Spinal cord (tissue), 10 donors: ENCODE data around the gene DACT1. TPM values are rescaled to one million over a fixed set of nuclear protein-coding genes. Genes with fewer than 3 reads are reported as not detected.

Source experiments
- DNase-seq, 6 donors: peaks; one replicate each; pipeline versions ENCODE4 v3.0.0 to v3.0.0-alpha.2; 2013 to 2015; ENCODE audit warnings: low spot score in 6 of 6, low read depth in 4 of 6
- H3K27ac ChIP-seq: one replicate; pipeline ENCODE4 v1.5.1; 2013; ENCODE audit warnings: low read depth, low read length, control low read depth
- H3K27me3 ChIP-seq: one replicate; pipeline ENCODE4 v1.6.1; 2013; ENCODE audit warnings: low read length; ENCODE audit not compliant: control insufficient read depth, insufficient read depth
- H3K36me3 ChIP-seq: one replicate; pipeline ENCODE4 v1.6.1; 2013; ENCODE audit warnings: low read length; ENCODE audit not compliant: control insufficient read depth, insufficient read depth
- H3K4me1 ChIP-seq: one replicate; pipeline ENCODE4 v1.6.1; 2013; ENCODE audit warnings: low read length; ENCODE audit not compliant: control insufficient read depth, insufficient read depth
- H3K4me3 ChIP-seq: one replicate; pipeline ENCODE4 v1.5.1; 2013; ENCODE audit warnings: low read depth, low read length, control low read depth
- H3K9me3 ChIP-seq: one replicate; pipeline ENCODE4 v1.6.1; 2013; ENCODE audit warnings: low read length; ENCODE audit not compliant: control insufficient read depth, insufficient read depth
- WGBS: methylation state at CpG from one replicate; pipeline ENCODE4 v1.1.5; 2013; ENCODE audit warnings: missing lambda C conversion rate; ENCODE audit not compliant: insufficient coverage; 5-methylcytosine and 5-hydroxymethylcytosine counted together
- polyA plus RNA-seq, 2 donors: library from polyadenylated mRNA; unstranded; fragments of 120-200 nt; gene quantifications; one replicate each; pipeline ENCODE4 v1.2.1, GENCODE V29; 2013; ENCODE audit not compliant: insufficient read length in 2 of 2
- total RNA-seq, 2 donors: library from RNA; depleted of rRNA in 1 of 2; stranded (reverse); fragments of 120-200 nt in 1 of 2; fragments of >200 nt in 1 of 2; gene quantifications; one replicate each; pipeline versions ENCODE4 v1.2.3 to v1.2.4, GENCODE V29; 2013 to 2014
- donor health status: healthy.

Gene DACT1
- total and polyA plus RNA-seq, 4 donors = 21.8 to 42.6 (median 24.9) TPM

- Histone ChIP-seq H3K27me3 (no peaks in the 10 kb centered on the region), H3K4me1 (no peaks in the 10 kb centered on the region), H3K27ac (no peak overlapping the region), H3K9me3 (no peaks in the 10 kb centered on the region), H3K36me3 (no peaks in the 10 kb centered on the region), H3K4me3 (no peak overlapping the region)
- WGBS = no CpG with 5 or more reads among the region's 2 CpGs
- DNase-seq = no peak
Measured at GRCh38 chr14:58662759-58663158, 25.0 kb downstream of the DACT1 start.

GRCh38 chr14:58663494-58664111 lies 25.8 kb downstream of the DACT1 start:
- no peaks in the 10 kb centered on the region for H3K36me3 ChIP-seq
- H3K27ac ChIP-seq = no peak overlapping the region
- H3K27me3 ChIP-seq = no peaks in the 10 kb centered on the region
- no peaks in the 10 kb centered on the region for H3K4me1 ChIP-seq
- no peak for DNase-seq
- no peak overlapping the region for H3K4me3 ChIP-seq
- H3K9me3 ChIP-seq = no peaks in the 10 kb centered on the region
- WGBS = no CpG with 5 or more reads among the region's 2 CpGs

- 90% methylated on average over 3 of the region's 3 CpGs for WGBS
- Histone ChIP-seq H3K36me3 (no peaks in the 10 kb centered on the region), H3K4me1 (no peaks in the 10 kb centered on the region), H3K4me3 (no peak overlapping the region), H3K9me3 (no peaks in the 10 kb centered on the region), H3K27ac (no peak overlapping the region), H3K27me3 (no peaks in the 10 kb centered on the region)
- DNase-seq = no peak
Measured at GRCh38 chr14:58665773-58666500, 28.2 kb downstream of the DACT1 start.

- Histone ChIP-seq H3K4me1 (no peaks in the 10 kb centered on the region), H3K4me3 (no peak overlapping the region), H3K27ac (no peak overlapping the region), H3K36me3 (no peaks in the 10 kb centered on the region), H3K27me3 (no peaks in the 10 kb centered on the region), H3K9me3 (no peaks in the 10 kb centered on the region)
- no peak for DNase-seq
Measured at GRCh38 chr14:58666737-58667136, 29.0 kb downstream of the DACT1 start.

GRCh38 chr14:58667900-58668299 lies 30.1 kb downstream of the DACT1 start:
- no peak overlapping the region for H3K4me3 ChIP-seq
- no peak overlapping the region for H3K27ac ChIP-seq
- H3K4me1 ChIP-seq = no peaks in the 10 kb centered on the region
- DNase-seq = no peak
- H3K9me3 ChIP-seq = no peaks in the 10 kb centered on the region
- H3K27me3 ChIP-seq = no peaks in the 10 kb centered on the region
- H3K36me3 ChIP-seq = no peaks in the 10 kb centered on the region
- WGBS = 83% methylated on average over 3 of the region's 5 CpGs

GRCh38 chr14:58668848-58669480 lies 31.2 kb downstream of the DACT1 start:
- WGBS = 82% methylated on average over 2 of the region's 5 CpGs
- Histone ChIP-seq H3K4me1 (no peaks in the 10 kb centered on the region), H3K36me3 (no peaks in the 10 kb centered on the region), H3K4me3 (no peak overlapping the region), H3K27me3 (no peaks in the 10 kb centered on the region), H3K27ac (no peak overlapping the region), H3K9me3 (no peaks in the 10 kb centered on the region)
- DNase-seq = no peak

- H3K36me3 ChIP-seq = no peaks in the 10 kb centered on the region
- DNase-seq = peak in 1 of 6 donors; percentile 23
- no peaks in the 10 kb centered on the region for H3K27me3 ChIP-seq
- WGBS = 84% methylated on average over 4 of the region's 7 CpGs
- no peaks in the 10 kb centered on the region for H3K9me3 ChIP-seq
- no peak overlapping the region for H3K4me3 ChIP-seq
- no peak overlapping the region for H3K27ac ChIP-seq
- H3K4me1 ChIP-seq = no peaks in the 10 kb centered on the region
Measured at GRCh38 chr14:58669556-58670200, 31.9 kb downstream of the DACT1 start.

GRCh38 chr14:58671024-58671423 lies 33.3 kb downstream of the DACT1 start:
- Histone ChIP-seq H3K4me3 (no peak overlapping the region), H3K9me3 (no peaks in the 10 kb centered on the region), H3K27ac (no peak overlapping the region), H3K36me3 (no peaks in the 10 kb centered on the region), H3K27me3 (no peaks in the 10 kb centered on the region), H3K4me1 (no peaks in the 10 kb centered on the region)
- WGBS = no CpG with 5 or more reads among the region's 1 CpG
- no peak for DNase-seq

GRCh38 chr14:58671436-58671835 lies 33.7 kb downstream of the DACT1 start:
- no peaks in the 10 kb centered on the region for H3K36me3 ChIP-seq
- H3K4me3 ChIP-seq = no peak overlapping the region
- H3K27ac ChIP-seq = no peak overlapping the region
- no peaks in the 10 kb centered on the region for H3K9me3 ChIP-seq
- H3K4me1 ChIP-seq = no peaks in the 10 kb centered on the region
- no peaks in the 10 kb centered on the region for H3K27me3 ChIP-seq
- no peak for DNase-seq
- WGBS = no CpG with 5 or more reads among the region's 4 CpGs
